ENCODE results near the gene SCD.

Gene SCD

GRCh38 chr10:100360234-100360633 is 13.2 kb downstream of the SCD start:
- TF ChIP-seq POLR2AphosphoS5 (IDR thresholded peaks at IDR 0.05; ENCODE audit: low read depth, low read length) (no peak), FOXP2 (optimal IDR thresholded peaks at IDR 0.05; ENCODE audit: borderline replicate concordance, extremely low read depth, extremely low read length, insufficient read depth) (no peak), REST (IDR thresholded peaks at IDR 0.05; ENCODE audit: insufficient read depth in 1 of 2, low read depth in 2 of 2, low read length in 2 of 2) (no peak), SIN3A (IDR thresholded peaks at IDR 0.05; ENCODE audit: borderline replicate concordance, insufficient read depth, low read length) (no peak), TAF1 (IDR thresholded peaks at IDR 0.05; ENCODE audit: borderline replicate concordance, insufficient read depth, low read length) (no peak)

GRCh38 chr10:100362570-100363496 is 15.8 kb downstream of the SCD start:
- TF ChIP-seq TAF1 (IDR thresholded peaks at IDR 0.05; ENCODE audit: borderline replicate concordance, insufficient read depth, low read length): no peak
- no peak for TF ChIP-seq REST (IDR thresholded peaks at IDR 0.05; ENCODE audit: insufficient read depth in 1 of 2, low read depth in 2 of 2, low read length in 2 of 2)
- TF ChIP-seq POLR2AphosphoS5 (IDR thresholded peaks at IDR 0.05; ENCODE audit: low read depth, low read length): no peak; the same call in 1 of the 2 replicates
- no peak for TF ChIP-seq FOXP2 (optimal IDR thresholded peaks at IDR 0.05; ENCODE audit: borderline replicate concordance, extremely low read depth, extremely low read length, insufficient read depth)
- no peak for TF ChIP-seq SIN3A (IDR thresholded peaks at IDR 0.05; ENCODE audit: borderline replicate concordance, insufficient read depth, low read length)

- TF ChIP-seq TAF1 (IDR thresholded peaks at IDR 0.05; ENCODE audit: borderline replicate concordance, insufficient read depth, low read length) (no peak), REST (IDR thresholded peaks at IDR 0.05; ENCODE audit: insufficient read depth in 1 of 2, low read depth in 2 of 2, low read length in 2 of 2) (no peak), POLR2AphosphoS5 (IDR thresholded peaks at IDR 0.05; ENCODE audit: low read depth, low read length) (no peak; the same call in 1 of the 2 replicates), SIN3A (IDR thresholded peaks at IDR 0.05; ENCODE audit: borderline replicate concordance, insufficient read depth, low read length) (no peak), FOXP2 (optimal IDR thresholded peaks at IDR 0.05; ENCODE audit: borderline replicate concordance, extremely low read depth, extremely low read length, insufficient read depth) (no peak)
Observed at GRCh38 chr10:100364175-100364574, 17.1 kb downstream of the SCD start.

- TF ChIP-seq POLR2AphosphoS5 (IDR thresholded peaks at IDR 0.05; ENCODE audit: low read depth, low read length) (peak; percentile 43; the same call in 1 of the 2 replicates), FOXP2 (optimal IDR thresholded peaks at IDR 0.05; ENCODE audit: borderline replicate concordance, extremely low read depth, extremely low read length, insufficient read depth) (no peak), SIN3A (IDR thresholded peaks at IDR 0.05; ENCODE audit: borderline replicate concordance, insufficient read depth, low read length) (peak; percentile 73; the same call in 1 of the 2 replicates)
Observed at GRCh38 chr10:100364735-100365391, 17.8 kb downstream of the SCD start.

- TF ChIP-seq TAF1 (IDR thresholded peaks at IDR 0.05; ENCODE audit: borderline replicate concordance, insufficient read depth, low read length) (no peak), POLR2AphosphoS5 (IDR thresholded peaks at IDR 0.05; ENCODE audit: low read depth, low read length) (no peak), FOXP2 (optimal IDR thresholded peaks at IDR 0.05; ENCODE audit: borderline replicate concordance, extremely low read depth, extremely low read length, insufficient read depth) (no peak), REST (IDR thresholded peaks at IDR 0.05; ENCODE audit: insufficient read depth in 1 of 2, low read depth in 2 of 2, low read length in 2 of 2) (no peak), SIN3A (IDR thresholded peaks at IDR 0.05; ENCODE audit: borderline replicate concordance, insufficient read depth, low read length) (no peak)
Observed at GRCh38 chr10:100368721-100369120, 21.7 kb downstream of the SCD start.
